Transverse colon (tissue), 4 donors: ENCODE results near the gene ST3GAL4.

ENCODE experiments used
- CTCF ChIP-seq, 5 experiments: fragments of 200-600 bp in 3 of 5; fragments of 450-650 bp in 2 of 5; sonication (generic) in 3 of 5; IDR thresholded peaks; 1 replicate in 2 of 5; 2 replicates in 3 of 5; pipeline ENCODE4 v1.5.1; 2016 to 2017; ENCODE audit warnings: antibody characterized with exemption in 5 of 5, inconsistent platforms in 3 of 5, mild to moderate bottlenecking in 2 of 5, moderate library complexity in 1 of 5
- POLR2A ChIP-seq: fragments of 450-650 bp; IDR thresholded peaks from one replicate; pipeline ENCODE4 v1.6.1; 2016; ENCODE audit warnings: antibody characterized with exemption, mild to moderate bottlenecking, moderate library complexity
- POLR2AphosphoS5 ChIP-seq, 3 donors: sonication (generic); formaldehyde crosslinking; IDR thresholded peaks; one replicate each; pipeline ENCODE4 v1.6.1; 2016; ENCODE audit warnings: antibody characterized with exemption in 3 of 3

DNA sequence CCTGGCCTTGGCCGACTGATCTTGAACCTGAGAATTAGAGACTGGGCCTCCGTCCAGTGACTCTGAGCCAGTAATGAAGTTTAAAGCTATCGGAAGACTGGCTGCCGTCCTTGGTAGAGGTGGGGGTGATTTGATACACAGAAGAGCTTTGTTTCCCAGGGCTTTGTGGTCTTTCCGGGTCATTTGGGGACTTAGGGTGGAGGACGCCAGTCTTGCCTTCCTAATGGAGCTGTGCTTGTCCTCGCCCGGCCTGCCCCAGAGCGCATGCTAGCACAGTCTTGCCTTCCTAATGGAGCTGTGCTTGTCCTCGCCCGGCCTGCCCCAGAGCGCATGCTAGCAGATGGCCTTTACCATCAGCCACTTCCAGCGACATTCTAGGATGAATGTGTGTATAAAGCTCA lies 65.8 kb downstream of the ST3GAL4 start:
- TF ChIP-seq POLR2AphosphoS5 (IDR thresholded peaks at IDR 0.05) (no peak), CTCF (IDR thresholded peaks at IDR 0.05) (no peak), POLR2A (no peak)
